ENCODE results near the gene TMPRSS6.

TMPRSS6 gene

GRCh38 chr22:37064553-37064952 is 45.0 kb downstream of the TMPRSS6 start:
- DNase-seq (ENCODE audit: low spot score): no peak

- no peak for DNase-seq (ENCODE audit: low spot score)
Measured at GRCh38 chr22:37063431-37064420, 45.8 kb downstream of the TMPRSS6 start.

DNA sequence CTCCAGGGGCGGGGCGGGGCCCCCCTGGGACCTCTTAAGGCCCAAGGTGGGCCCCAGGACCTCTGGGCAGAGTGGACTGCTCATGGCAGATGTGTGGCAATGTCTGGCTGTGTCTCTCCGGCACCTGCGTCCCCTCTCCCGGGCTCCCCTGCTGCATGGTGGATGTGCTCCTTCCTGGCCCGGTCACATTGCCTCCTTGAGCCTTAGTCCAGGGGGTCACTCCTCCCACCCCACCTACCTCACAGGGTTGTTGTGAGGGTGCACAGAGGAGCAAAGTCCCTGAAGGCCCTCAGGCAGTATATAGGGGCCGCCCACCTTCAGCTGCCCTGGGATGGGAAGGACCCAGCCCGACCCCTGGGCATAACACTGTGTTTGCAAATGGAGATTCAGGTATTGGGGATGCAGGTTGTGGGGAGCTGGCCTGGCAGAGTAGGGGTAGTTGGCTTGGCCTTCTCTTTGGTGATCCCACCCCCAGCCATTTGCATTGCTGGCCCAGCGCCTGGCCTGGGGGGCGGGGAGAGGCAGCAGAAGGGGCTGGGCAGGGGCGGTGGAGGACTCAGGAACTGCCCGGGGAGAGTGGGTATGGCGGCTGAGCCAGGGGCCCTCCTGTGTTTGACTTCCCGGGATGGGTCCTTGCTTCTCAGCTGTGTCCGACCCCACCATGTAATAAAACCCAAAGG is 46.7 kb downstream of the TMPRSS6 start:
- DNase-seq (ENCODE audit: low spot score): no peak

- DNase-seq (ENCODE audit: low spot score): no peak
Measured at GRCh38 chr22:37062376-37062675, 47.2 kb downstream of the TMPRSS6 start.

- DNase-seq (ENCODE audit: low spot score): no peak
Measured at GRCh38 chr22:37061611-37062375, 47.7 kb downstream of the TMPRSS6 start.

GRCh38 chr22:37060801-37061610 is 48.5 kb downstream of the TMPRSS6 start:
- DNase-seq (ENCODE audit: low spot score): no peak

GRCh38 chr22:37059876-37060449 is 49.5 kb downstream of the TMPRSS6 start:
- DNase-seq (ENCODE audit: low spot score): no peak

GRCh38 chr22:37058917-37059701 is 50.4 kb downstream of the TMPRSS6 start:
- no peak for DNase-seq (ENCODE audit: low spot score)

GRCh38 chr22:37057796-37058510 is 51.6 kb downstream of the TMPRSS6 start:
- no peak for DNase-seq (ENCODE audit: low spot score)

DNA sequence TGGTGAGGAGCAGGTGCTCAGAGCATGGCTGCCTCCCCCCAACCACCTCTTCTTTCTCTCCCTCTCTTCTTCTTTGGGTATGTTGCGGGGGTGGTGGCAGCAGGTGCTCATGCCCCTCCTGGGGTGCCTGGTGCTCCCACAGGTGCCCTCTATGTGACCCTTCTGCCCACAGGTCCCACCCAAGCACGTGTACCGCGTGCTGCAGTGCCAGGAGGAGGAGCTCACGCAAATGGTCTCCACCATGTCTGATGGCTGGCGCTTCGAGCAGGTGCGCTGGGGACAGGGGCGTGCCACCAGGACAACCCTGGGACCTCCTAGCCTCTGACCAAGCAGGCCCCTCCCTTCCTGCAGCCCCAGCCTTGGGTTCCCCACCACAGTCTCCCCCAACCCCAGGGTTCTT is 52.3 kb downstream of the TMPRSS6 start:
- no peak for DNase-seq (ENCODE audit: low spot score)

GRCh38 chr22:37056246-37056645 is 53.3 kb downstream of the TMPRSS6 start:
- no peak for DNase-seq (ENCODE audit: low spot score)

DNA sequence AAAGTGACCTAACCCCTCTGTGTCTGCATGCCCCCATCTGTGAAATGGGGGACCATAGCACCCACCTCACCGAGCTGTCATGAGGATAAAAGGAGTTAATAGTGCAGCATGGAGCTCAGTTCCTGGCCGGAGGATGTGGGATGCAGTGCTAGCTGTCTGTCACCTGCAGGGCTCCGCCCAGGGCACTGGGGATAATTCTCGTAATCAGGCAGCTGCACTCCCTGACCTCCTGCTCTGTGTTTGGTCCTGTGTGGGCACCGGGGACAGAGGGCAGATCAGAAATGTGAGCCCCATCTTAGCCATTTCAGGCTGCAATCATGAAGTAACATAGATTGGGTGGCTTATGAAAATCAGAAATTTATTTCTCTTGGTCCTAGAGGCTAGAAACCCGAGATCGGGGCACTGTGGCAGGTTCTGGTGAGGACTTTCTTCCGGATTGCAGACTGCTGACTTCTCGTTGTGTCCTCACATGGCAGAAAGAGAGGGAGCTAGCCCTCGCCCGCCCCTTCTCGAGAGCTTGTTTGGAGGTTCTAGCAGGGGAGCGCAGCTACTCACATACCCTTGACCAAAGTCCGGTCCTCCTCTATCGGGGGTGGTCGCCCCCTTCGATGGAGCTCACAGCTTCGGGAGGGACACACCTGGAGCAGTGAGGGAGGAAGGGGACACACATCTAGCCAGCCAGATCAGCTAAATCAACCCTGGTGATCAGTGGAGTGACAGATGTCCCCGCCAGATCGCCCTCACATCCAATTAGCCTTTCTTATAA is 54.7 kb downstream of the TMPRSS6 start:
- DNase-seq (ENCODE audit: low spot score): no peak

DNA sequence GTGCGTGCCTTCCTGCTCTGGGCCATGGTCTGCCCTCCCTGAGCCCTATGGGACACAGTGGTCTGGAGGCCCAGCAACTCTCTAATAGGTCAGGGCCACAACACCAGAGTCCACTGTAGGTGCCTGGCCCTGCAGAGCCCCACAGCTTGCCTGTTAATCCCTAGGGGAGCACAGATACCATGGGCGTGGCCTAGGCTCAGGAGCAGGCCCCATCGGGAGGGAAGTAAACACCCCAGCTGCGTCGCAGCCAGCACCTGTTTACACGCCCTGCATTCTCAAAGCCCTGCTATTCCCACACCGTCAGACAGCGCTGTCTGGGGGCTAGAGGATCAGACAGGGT is 55.5 kb downstream of the TMPRSS6 start:
- DNase-seq (ENCODE audit: low spot score): no peak

DNA sequence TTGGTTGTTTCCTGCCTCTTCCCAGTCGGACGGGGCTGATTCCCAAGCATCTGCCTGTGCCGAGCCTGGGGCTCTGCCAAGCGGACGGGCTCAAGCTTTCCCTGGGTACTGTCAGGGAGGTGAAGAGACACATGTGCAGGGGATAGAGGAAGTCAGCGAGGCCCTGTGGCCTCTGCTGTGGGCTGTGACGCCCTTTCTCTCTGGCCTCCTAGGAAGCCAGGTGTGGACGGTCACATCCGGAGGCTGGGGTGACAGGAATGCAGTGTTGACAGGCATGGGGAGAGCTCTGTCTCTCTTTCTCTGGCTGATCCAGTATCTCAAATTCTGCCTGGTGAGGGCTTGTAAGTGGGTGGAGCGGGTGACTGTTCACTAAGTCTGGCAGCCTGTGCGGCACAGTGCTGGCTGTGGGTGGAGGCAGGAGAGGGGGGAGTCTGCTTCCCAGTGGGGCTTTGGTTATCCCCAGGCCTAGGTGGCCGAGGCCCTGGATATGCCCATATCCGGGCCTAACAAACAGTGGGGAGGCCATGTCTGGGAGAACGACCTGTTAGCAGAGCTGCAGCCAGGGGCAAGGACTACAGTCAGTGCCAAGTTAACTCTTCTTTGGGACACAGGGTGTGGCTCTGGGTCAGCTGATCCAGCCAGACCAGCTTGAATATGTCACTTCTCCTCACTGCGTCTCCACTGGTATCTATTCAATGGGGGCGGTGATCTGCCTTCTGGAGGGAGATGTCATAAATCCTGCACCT is 56.0 kb downstream of the TMPRSS6 start:
- no peak for DNase-seq (ENCODE audit: low spot score)

DNA sequence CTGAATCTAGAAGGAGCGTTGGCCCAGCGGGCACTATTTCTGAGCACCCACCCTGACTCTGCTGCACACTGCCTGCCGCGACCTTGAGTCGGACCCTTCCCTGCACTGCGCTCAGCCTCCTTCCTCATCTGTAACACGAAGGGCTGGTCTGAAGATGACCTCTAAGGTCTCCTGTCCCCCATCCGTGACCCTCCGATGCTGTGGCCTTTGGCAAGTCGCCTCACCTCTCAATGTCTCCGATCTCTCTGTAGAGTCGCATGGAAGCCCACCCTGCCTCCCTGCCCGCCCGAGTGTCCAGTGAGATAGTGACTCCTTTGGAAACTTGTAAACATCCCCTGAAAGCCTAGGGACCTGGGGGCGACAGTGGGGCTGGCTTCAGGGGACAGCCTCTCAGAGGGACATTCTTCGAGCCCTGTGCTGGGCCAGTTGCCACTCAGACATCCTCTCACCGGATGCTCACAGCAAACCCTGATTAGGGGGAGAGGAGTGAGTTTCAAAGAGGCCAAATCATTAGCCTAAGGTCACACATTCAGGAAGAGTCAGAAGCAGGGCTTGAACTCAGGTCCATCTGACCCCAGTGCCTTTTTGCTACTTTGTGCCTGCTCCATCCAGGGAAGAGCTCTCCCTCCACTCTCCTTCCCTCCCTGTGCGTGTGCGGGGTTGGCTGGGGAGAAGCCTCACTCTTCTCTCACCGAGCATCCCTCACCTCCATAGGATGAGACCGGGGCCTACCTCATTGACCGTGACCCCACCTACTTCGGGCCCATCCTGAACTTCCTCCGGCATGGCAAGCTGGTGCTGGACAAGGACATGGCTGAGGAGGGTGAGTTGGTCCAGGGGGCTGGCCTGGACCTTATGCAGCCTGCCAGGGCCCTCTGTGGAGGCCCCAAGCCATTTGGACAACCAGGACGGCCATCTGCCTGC is 56.9 kb downstream of the TMPRSS6 start:
- DNase-seq (ENCODE audit: low spot score): no peak

GRCh38 chr22:37051391-37052385 is 57.8 kb downstream of the TMPRSS6 start, which contains the start of gene KCTD17:
TSS of gene KCTD17 (plus strand) at chr22:37051742. CDS start at chr22:37051761, 19 bp downstream.
- DNase-seq (ENCODE audit: low spot score): peak; percentile 92
